ENCODE results near the gene GLT6D1.

DNA sequence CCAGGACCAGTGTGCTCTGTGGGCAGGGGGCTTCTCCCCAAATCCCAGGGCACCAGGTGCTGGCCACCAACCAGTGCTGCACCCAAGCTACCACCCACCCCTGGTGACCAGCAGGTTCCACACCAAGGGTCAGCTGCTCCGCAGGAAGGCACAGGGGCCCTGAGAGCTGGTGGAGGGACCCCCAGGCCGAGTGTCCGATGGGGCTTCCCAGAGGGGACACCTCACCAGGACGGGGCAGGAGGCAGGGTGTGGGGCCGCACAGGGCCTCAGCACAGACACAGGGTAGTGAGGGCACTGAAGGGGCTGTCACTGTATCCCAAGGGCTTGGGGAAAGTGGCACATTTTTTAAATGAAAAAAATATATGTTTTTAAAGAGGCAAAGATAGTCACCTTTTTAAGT, 41.8 kb upstream of the GLT6D1 start:
- TF ChIP-seq, protein P1, sequence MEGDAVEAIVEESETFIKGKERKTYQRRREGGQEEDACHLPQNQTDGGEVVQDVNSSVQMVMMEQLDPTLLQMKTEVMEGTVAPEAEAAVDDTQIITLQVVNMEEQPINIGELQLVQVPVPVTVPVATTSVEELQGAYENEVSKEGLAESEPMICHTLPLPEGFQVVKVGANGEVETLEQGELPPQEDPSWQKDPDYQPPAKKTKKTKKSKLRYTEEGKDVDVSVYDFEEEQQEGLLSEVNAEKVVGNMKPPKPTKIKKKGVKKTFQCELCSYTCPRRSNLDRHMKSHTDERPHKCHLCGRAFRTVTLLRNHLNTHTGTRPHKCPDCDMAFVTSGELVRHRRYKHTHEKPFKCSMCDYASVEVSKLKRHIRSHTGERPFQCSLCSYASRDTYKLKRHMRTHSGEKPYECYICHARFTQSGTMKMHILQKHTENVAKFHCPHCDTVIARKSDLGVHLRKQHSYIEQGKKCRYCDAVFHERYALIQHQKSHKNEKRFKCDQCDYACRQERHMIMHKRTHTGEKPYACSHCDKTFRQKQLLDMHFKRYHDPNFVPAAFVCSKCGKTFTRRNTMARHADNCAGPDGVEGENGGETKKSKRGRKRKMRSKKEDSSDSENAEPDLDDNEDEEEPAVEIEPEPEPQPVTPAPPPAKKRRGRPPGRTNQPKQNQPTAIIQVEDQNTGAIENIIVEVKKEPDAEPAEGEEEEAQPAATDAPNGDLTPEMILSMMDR (IDR thresholded peaks at IDR 0.05): no peak
- TF ChIP-seq POLR2A (IDR thresholded peaks at IDR 0.05): no peak
